Liver (tissue), 9 donors: ENCODE results near the gene GCNT1. TPM values are rescaled to one million over a fixed set of nuclear protein-coding genes. Genes with fewer than 3 reads are reported as not detected.

Source experiments
- DNase-seq: peaks from one replicate; pipeline ENCODE4 v3.0.0-alpha.2; 2017; ENCODE audit warnings: low spot score
- H3K27ac ChIP-seq, 2 donors: one replicate each; pipeline ENCODE4 v1.7.0; 2013; ENCODE audit warnings: inconsistent platforms in 2 of 2, low read length in 2 of 2, control low read depth in 1 of 2, low read depth in 1 of 2, mild to moderate bottlenecking in 1 of 2
- H3K27me3 ChIP-seq, 4 donors: one replicate each; pipeline versions ENCODE4 v1.6.1 to v1.7.0; 2013; ENCODE audit warnings: low read length in 3 of 4, inconsistent platforms in 1 of 4, mild to moderate bottlenecking in 1 of 4, moderate library complexity in 1 of 4; ENCODE audit not compliant: control insufficient read depth in 4 of 4, insufficient read depth in 4 of 4
- H3K36me3 ChIP-seq, 4 donors: one replicate each; pipeline versions ENCODE4 v1.6.1 to v1.7.0; 2013; ENCODE audit warnings: low read length in 3 of 4, mild to moderate bottlenecking in 3 of 4, low read depth in 1 of 4, moderate library complexity in 1 of 4; ENCODE audit not compliant: control insufficient read depth in 4 of 4, insufficient read depth in 3 of 4
- H3K4me1 ChIP-seq, 4 donors: one replicate each; pipeline versions ENCODE4 v1.6.1 to v1.7.0; 2013; ENCODE audit warnings: low read length in 3 of 4, mild to moderate bottlenecking in 3 of 4, moderate library complexity in 1 of 4; ENCODE audit not compliant: control insufficient read depth in 4 of 4, insufficient read depth in 4 of 4
- H3K4me3 ChIP-seq, 3 donors: one replicate each; pipeline versions ENCODE4 v1.6.1 to v1.7.0; 2013; ENCODE audit warnings: low read length in 3 of 3, control low read depth in 1 of 3, low read depth in 1 of 3, mild to moderate bottlenecking in 1 of 3
- H3K9ac ChIP-seq, 2 donors: one replicate each; pipeline ENCODE4 v1.7.0; 2013; ENCODE audit warnings: low read length in 2 of 2, mild to moderate bottlenecking in 2 of 2, moderate library complexity in 2 of 2, control low read depth in 1 of 2, low read depth in 1 of 2
- H3K9me3 ChIP-seq, 4 donors: one replicate each; pipeline versions ENCODE4 v1.6.1 to v1.7.0; 2013; ENCODE audit warnings: low read length in 3 of 4; ENCODE audit not compliant: control insufficient read depth in 4 of 4
- ATF3 ChIP-seq: IDR thresholded peaks from 2 replicates; pipeline ENCODE4 v1.6.1; 2016; ENCODE audit warnings: antibody characterized with exemption
- CTCF ChIP-seq: fragments of 150-350 bp; IDR thresholded peaks from 2 replicates; pipeline ENCODE4 v1.5.1; 2017; ENCODE audit warnings: improper control_type of control experiment, low read depth, low read length; ENCODE audit not compliant: missing input control
- EGR1 ChIP-seq, 2 donors: IDR thresholded peaks; 2 replicates each; pipeline ENCODE4 v1.6.1; 2016 to 2018; ENCODE audit warnings: antibody characterized with exemption in 2 of 2, low read depth in 2 of 2
- FOXA1 ChIP-seq: IDR thresholded peaks from 2 replicates; pipeline ENCODE4 v1.6.1; 2016; ENCODE audit warnings: antibody characterized with exemption
- FOXA2 ChIP-seq: IDR thresholded peaks from 2 replicates; pipeline ENCODE4 v1.6.1; 2016; ENCODE audit warnings: antibody characterized with exemption
- GABPA ChIP-seq, 2 donors: IDR thresholded peaks in 1 of 2; conservative IDR thresholded peaks in 1 of 2; 2 replicates each; pipeline ENCODE4 v1.6.1; 2016; ENCODE audit warnings: antibody characterized with exemption in 2 of 2, mild to moderate bottlenecking in 1 of 2, moderate library complexity in 1 of 2
- HNF4A ChIP-seq, 2 donors: conservative IDR thresholded peaks; 2 replicates each; pipeline ENCODE4 v1.6.1; 2016; ENCODE audit warnings: antibody characterized with exemption in 2 of 2, mild to moderate bottlenecking in 2 of 2
- JUND ChIP-seq, 2 donors: IDR thresholded peaks; 2 replicates each; pipeline ENCODE4 v1.6.1; 2016; ENCODE audit warnings: antibody characterized with exemption in 2 of 2
- MAX ChIP-seq: IDR thresholded peaks from 2 replicates; pipeline ENCODE4 v1.6.1; 2016; ENCODE audit warnings: antibody characterized with exemption
- NR2F2 ChIP-seq: IDR thresholded peaks from 2 replicates; pipeline ENCODE4 v1.6.1; 2016; ENCODE audit warnings: antibody characterized with exemption
- RAD21 ChIP-seq, 2 donors: IDR thresholded peaks; 2 replicates each; pipeline ENCODE4 v1.6.1; 2016; ENCODE audit warnings: antibody characterized with exemption in 2 of 2, mild to moderate bottlenecking in 2 of 2
- REST ChIP-seq: IDR thresholded peaks from 2 replicates; pipeline ENCODE4 v1.6.1; 2016; ENCODE audit warnings: antibody characterized with exemption, mild to moderate bottlenecking
- RXRA ChIP-seq, 2 donors: IDR thresholded peaks; 2 replicates each; pipeline ENCODE4 v1.6.1; 2017 to 2018; ENCODE audit warnings: antibody characterized with exemption in 2 of 2, mild to moderate bottlenecking in 1 of 2
- SP1 ChIP-seq: IDR thresholded peaks from 2 replicates; pipeline ENCODE4 v1.6.1; 2018; ENCODE audit warnings: antibody characterized with exemption, mild to moderate bottlenecking
- TAF1 ChIP-seq: conservative IDR thresholded peaks from 2 replicates; pipeline ENCODE4 v1.6.1; 2016; ENCODE audit warnings: antibody characterized with exemption, mild to moderate bottlenecking
- ZBTB33 ChIP-seq: IDR thresholded peaks from 2 replicates; pipeline ENCODE4 v1.6.1; 2016; ENCODE audit warnings: antibody characterized with exemption
- WGBS: extraction: QIAGEN DNeasy Blood & Tissue Kit; methylation state at CpG from one replicate; pipeline ENCODE4 v1.1.7; 2013; 5-methylcytosine and 5-hydroxymethylcytosine counted together
- polyA plus RNA-seq, 2 donors: library from polyadenylated mRNA; stranded (reverse) in 1 of 2; unstranded in 1 of 2; fragments of 200-250 nt in 1 of 2; fragments of >200 nt in 1 of 2; fragmentation: Nextera tagmentation in 1 of 2; extraction: Ambion mirVana in 1 of 2; gene quantifications; one replicate each; pipeline versions ENCODE4 v1.2.1 to v1.2.3, GENCODE V29; 2013 to 2015
- total RNA-seq, 2 donors: library from RNA; depleted of rRNA; stranded (reverse); fragments of >200 nt; gene quantifications; one replicate each; pipeline ENCODE4 v1.2.3, GENCODE V29; 2014
- donor health status: healthy.
- donor health status: healthy.
- donor health status: healthy.
- donor health status: healthy.
- donor health status: healthy.

The GCNT1 gene
- total and polyA plus RNA-seq, 4 donors = 0.82 to 4.3 (median 2.6) TPM

GRCh38 chr9:76465442-76466298, 6.7 kb downstream of the GCNT1 start:
- DNase-seq = no peak
- H3K9ac ChIP-seq = no peak overlapping the region
- no peak overlapping the region for H3K27ac ChIP-seq
- no peak overlapping the region for H3K4me3 ChIP-seq
- H3K27me3 ChIP-seq = no peaks in the 10 kb centered on the region
- no peaks in the 10 kb centered on the region for H3K4me1 ChIP-seq
- no peaks in the 10 kb centered on the region for H3K9me3 ChIP-seq
- no peaks in the 10 kb centered on the region for H3K36me3 ChIP-seq
- no peak for TF ChIP-seq ATF3
- TF ChIP-seq CTCF = no peak
- TF ChIP-seq TAF1 = no peak
- no peak for TF ChIP-seq SP1
- no peak for TF ChIP-seq EGR1 (IDR thresholded peaks at IDR 0.05; ENCODE audit: low read depth in 2 of 2)
- no peak for TF ChIP-seq HNF4A (conservative IDR thresholded peaks at IDR 0.05)
- no peak for TF ChIP-seq REST
- WGBS = 88% methylated on average over 8 of the region's 8 CpGs

- no peak overlapping the region for H3K27ac ChIP-seq
- no peaks in the 10 kb centered on the region for H3K27me3 ChIP-seq
- 84% methylated on average over 2 of the region's 2 CpGs for WGBS
- TF ChIP-seq MAX = no peak
- TF ChIP-seq REST = no peak
- TF ChIP-seq EGR1 (IDR thresholded peaks at IDR 0.05; ENCODE audit: low read depth in 2 of 2) = no peak
- no peak for TF ChIP-seq NR2F2
- no peak for TF ChIP-seq JUND (IDR thresholded peaks at IDR 0.05)
- no peak for TF ChIP-seq RXRA (IDR thresholded peaks at IDR 0.05)
- no peak for TF ChIP-seq FOXA1
- TF ChIP-seq RAD21 (IDR thresholded peaks at IDR 0.05) = no peak
- no peak for TF ChIP-seq CTCF
- no peak for TF ChIP-seq FOXA2
- TF ChIP-seq HNF4A (conservative IDR thresholded peaks at IDR 0.05) = no peak
- TF ChIP-seq ATF3 = no peak
- no peak for TF ChIP-seq ZBTB33
- no peak for TF ChIP-seq GABPA (IDR thresholded peaks at IDR 0.05 in 1 of 2, conservative IDR thresholded peaks at IDR 0.05 in 1 of 2)
Measured at GRCh38 chr9:76466299-76466605, 7.3 kb downstream of the GCNT1 start.

More at GRCh38 chr9:76466299-76466605, 7.3 kb downstream of the GCNT1 start:
- Histone ChIP-seq H3K4me3 (no peak overlapping the region), H3K9ac (no peak overlapping the region), H3K9me3 (no peaks in the 10 kb centered on the region), H3K36me3 (no peaks in the 10 kb centered on the region), H3K4me1 (no peaks in the 10 kb centered on the region)
- DNase-seq = no peak
